Cardiac fibroblast (primary cell): ENCODE results near the gene SST.
"Not testable (repeated sequence)": the region's sequence is repeated elsewhere in the genome, so short reads cannot be mapped to it uniquely, and the experiment has no call there.

Experiments
- DNase-seq, 2 donors: peaks; one replicate each; pipeline versions ENCODE4 v3.0.0 to v3.0.0-alpha.2; 2010; ENCODE audit warnings: low read depth in 2 of 2
- H3K4me3 ChIP-seq, 2 donors: replicated peaks in 1 of 2; 1 replicate in 1 of 2; 2 replicates in 1 of 2; pipeline ENCODE4 v1.5.1; 2011; ENCODE audit warnings: low read depth in 2 of 2, low read length in 2 of 2, mild to moderate bottlenecking in 2 of 2, moderate library complexity in 1 of 2
- TF ChIP-seq, protein P1 (sequence below): IDR thresholded peaks from one replicate; pipeline ENCODE4 v1.5.1; 2011; ENCODE audit warnings: low read depth, mild to moderate bottlenecking, low read length, inconsistent platforms

SST gene

DNA sequence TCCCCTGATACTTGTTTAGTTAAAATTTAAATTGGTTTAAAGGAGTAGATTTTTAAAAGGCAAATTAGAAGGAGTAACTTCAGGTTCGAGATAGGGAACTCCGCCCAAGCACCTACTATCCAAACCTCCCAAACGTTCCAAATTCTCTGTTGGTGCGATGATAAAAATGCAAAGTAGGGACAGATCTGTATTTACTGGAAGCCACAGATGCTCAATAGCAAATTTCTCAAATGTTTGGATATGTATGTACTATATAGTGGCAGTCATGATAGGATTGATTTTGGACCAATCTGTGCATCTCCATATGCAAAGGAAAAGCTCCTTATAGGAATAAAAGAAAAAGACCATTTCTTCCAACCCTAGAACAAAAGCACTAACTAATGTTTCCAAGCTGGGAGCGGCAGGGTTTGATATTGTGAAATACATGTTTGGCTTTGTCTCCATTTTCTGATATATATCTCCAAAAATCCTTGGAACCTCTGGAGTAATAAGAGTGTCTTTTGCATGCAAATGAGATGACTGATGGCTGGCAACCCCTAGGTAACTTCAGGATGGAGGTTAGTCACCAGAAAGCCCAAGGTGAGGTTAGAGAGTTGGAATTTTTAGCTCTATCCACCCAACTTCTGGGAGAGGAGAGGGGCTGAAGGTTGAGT is 16.6 kb upstream of the SST start:
- TF ChIP-seq, protein P1, sequence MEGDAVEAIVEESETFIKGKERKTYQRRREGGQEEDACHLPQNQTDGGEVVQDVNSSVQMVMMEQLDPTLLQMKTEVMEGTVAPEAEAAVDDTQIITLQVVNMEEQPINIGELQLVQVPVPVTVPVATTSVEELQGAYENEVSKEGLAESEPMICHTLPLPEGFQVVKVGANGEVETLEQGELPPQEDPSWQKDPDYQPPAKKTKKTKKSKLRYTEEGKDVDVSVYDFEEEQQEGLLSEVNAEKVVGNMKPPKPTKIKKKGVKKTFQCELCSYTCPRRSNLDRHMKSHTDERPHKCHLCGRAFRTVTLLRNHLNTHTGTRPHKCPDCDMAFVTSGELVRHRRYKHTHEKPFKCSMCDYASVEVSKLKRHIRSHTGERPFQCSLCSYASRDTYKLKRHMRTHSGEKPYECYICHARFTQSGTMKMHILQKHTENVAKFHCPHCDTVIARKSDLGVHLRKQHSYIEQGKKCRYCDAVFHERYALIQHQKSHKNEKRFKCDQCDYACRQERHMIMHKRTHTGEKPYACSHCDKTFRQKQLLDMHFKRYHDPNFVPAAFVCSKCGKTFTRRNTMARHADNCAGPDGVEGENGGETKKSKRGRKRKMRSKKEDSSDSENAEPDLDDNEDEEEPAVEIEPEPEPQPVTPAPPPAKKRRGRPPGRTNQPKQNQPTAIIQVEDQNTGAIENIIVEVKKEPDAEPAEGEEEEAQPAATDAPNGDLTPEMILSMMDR = no peak
- H3K4me3 ChIP-seq = no peak overlapping the region
- no peak for DNase-seq

DNA sequence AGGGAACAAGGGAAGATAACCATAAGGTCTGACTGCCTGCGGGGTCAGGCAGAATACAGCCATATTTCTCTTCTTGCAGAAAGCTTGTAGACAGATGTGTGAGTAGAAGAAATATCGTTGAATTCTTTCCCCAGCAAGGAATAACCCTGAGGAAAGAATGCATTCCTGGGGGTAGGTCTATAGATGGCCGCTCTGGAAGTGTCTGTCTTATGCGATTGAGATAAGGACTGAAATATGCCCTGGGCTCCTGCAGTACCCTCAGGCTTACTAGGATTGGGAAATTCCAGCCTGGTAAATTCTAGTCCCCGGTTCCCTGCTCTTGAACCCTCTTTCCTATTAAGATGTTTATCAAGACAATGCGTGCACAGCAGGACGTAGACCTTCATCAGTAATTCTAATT is 15.8 kb upstream of the SST start:
- H3K4me3 ChIP-seq = no peak overlapping the region
- TF ChIP-seq, protein P1 = no peak
- no peak for DNase-seq

DNA sequence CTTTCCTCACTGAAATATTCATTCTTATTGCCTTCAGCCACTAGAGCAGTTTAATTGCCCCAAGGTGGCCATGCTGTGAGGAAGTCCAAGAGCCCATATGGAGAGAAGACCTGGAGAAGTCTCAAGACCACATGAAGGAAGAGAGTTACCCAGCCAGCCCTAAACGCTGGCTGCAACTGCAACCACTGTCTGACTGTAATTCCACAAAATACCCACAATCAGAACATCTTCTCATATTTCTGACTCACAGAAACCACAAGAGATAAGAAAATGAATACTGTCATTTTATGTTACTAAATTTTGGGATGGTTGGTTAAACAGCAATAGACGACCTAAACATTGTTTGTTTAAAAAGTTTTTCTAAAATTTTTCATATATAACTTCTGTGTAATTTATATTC is 14.7 kb upstream of the SST start:
- DNase-seq = peak; percentile 33
- TF ChIP-seq, protein P1 = no peak

DNA sequence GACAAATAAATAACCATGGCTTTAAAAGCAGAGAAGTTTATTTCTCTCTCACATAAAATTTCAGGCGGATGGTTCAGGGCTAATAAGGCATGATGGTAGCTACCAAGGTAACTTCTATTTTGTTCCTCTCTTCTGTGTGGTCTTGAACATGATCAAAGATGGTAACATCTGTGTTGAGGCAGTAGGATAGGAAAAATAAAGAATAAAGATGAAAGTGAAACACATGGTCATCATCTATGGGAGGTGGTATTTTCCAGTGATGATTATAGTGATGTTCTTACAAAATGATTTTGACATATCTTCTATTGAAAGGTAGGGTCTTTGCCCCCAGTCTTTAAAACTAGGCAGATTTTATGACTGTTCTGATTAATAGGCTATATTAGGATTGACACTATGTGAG is 14.2 kb upstream of the SST start:
- TF ChIP-seq, protein P1 = no peak
- no peak overlapping the region for H3K4me3 ChIP-seq
- no peak for DNase-seq

More for the DNA sequence above, 14.7 kb upstream of the SST start:
- H3K4me3 ChIP-seq = no peak overlapping the region

DNA sequence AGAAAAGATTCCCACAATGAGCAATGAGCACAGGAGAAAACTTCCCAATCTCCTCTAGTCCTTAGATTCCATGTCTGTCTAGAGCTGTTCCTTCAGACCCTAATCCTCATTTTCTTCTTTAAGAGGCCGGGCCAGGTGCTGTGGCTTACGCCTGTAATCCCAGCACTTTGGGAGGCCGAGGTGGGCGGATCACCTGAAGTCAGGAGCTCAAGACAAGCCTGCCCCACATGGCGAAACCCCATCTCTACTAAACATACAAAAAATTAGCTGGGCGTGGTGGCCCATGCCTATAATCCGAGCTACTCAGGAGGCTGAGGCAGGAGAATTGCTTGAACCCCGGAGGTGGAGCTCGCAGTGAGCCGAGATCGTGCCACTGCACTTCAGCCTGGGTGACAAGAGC is 11.6 kb upstream of the SST start:
- H3K4me3 ChIP-seq, DNase-seq: not testable (repeated sequence)

DNA sequence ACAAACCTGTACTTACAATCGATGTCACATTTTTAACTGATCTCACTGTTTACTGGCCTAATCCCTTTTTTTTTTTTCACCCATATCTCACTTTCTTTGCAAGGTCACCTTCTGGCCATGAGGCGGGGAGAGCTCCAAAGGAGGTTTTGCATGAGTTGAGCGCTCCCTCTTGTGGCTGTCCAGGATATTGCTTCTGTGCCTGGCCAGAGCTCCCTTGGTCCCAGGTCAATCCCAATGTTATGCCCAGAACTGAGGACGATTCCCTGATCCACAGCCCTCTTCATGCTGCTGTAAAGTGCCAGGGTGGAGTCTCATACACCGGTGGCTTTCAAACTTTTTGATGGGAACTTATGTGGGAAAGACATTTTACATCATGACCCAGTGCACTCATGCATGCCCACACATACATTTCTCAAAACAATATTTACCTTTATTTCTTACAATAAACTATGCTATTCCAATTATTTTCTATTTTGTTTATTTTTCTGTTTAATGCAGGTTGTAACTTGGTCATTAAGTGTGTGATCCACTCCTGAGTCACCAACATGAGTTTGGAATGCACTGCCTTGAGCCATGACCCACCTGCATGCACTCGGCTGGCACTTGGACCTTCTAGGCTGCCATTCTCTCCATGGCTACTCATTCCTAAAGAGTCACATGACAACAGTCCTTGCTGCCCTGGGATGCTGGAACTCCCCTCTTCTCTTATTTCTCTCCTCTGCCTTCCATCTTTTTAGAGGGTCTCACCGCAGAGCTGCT is 9.6 kb upstream of the SST start:
- TF ChIP-seq, protein P1 = peak; percentile 93
- H3K4me3 ChIP-seq = no peak overlapping the region
- peak; percentile 80 to 83 for DNase-seq

DNA sequence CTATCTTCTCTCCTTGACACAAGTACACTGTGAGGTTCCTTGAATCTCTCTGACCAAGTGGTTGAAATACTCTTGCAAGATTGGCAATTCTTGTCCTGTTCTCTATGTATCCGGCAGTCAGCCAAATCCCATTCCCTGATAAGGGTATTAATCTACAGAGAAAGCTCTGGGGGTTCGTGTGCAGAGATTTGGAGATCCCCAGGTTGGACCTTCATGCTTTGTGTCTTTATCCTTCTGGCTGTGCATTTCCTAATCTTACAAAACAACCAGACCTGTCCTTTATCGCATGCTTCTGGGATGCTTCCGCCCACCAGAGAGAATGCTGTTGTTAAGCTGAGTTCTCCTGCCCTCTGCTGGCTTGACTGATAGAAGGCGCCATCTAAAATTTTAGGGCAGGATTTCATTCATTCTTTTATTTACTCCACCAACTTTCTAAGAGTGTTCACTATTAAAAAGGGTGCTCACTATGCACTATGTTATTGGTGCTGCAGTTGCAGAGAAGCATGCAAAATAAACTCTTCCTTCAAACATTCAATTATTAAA is 8.6 kb upstream of the SST start:
- DNase-seq = peak; percentile 71 to 76
- TF ChIP-seq, protein P1 = peak; percentile 67
- no peak overlapping the region for H3K4me3 ChIP-seq
